HG03064 (cell line): ENCODE measurements around the gene SCP2D1.

Experiments used
- ATAC-seq: cut with Tn5 transposase; IDR thresholded peaks from one replicate; pipeline ENCODE4 v1.9.1; 2021; ENCODE audit warnings: low read depth; ENCODE audit not compliant: unreplicated experiment

SCP2D1 gene

DNA sequence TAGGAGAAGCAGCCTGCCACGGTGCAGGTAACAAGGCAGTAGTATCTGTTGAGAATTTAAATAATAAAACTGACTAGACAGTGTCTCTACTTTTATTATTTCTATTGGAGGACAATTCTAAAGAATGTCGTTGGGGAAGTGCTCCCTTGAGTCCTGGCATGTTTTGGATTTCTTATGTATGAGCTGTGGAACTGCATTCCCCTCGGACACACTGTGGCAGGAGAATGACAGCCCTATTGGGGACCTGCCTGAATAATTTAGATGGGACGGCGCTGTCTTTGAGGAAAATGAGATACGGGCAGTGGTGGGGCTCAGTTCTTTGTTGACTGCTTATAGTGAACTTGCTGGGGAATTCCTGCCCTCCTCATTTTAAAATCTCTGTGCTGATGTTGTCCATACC is 2.4 kb upstream of the SCP2D1 start:
- no peak for ATAC-seq

DNA sequence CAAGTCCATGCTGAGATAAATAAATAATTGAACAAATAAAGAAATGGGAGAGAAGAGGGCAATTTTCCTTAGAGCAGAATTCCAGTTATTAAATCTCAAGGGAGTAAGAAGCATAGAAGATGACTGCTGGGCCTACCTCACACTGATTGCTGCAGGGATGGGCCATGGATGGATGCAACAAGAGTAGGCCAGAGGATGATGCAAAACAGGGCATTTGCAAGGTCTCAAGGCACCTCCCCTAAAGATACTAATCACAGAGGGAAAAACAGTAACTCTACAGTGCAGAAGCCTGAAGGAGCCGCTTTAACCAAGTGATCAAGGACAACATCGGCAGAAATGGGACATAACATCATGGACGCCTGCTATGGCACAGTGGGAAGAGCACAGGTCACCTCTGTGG is 1.7 kb upstream of the SCP2D1 start:
- no peak for ATAC-seq

DNA sequence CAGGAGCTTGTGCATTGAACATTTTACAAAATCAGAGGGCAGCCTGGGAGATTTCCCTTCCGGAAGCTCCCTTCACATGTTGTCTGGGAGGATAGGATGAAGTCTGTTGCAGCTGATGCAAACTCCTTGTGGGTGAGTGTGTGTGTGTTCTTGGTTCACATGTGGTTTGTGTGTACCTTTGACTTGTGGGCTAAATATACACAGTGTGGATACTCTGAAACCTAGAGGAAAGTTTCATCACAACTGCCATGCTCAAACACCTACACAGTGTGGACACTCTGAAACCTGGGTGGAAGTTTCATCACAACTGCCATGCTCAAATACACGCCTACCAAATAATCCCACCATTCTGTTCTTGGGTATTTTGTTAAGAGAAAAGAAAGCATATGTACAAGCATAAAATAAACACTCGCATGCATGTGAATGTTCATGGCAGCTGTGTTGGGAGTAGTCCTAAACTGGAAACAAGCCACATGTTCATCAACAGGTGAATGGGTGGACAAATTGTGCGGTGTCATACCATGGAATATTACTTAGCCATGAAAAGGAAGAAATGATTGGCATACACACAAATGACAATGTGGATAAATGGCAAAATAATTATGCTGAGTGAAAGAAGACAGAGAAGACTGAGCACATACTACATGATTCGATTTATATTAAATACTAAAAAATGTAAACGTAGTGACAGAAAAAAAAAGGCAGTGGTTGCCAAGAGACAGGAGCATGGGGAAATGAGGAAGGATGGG is 1.8 kb downstream of the SCP2D1 start:
- no peak for ATAC-seq

DNA sequence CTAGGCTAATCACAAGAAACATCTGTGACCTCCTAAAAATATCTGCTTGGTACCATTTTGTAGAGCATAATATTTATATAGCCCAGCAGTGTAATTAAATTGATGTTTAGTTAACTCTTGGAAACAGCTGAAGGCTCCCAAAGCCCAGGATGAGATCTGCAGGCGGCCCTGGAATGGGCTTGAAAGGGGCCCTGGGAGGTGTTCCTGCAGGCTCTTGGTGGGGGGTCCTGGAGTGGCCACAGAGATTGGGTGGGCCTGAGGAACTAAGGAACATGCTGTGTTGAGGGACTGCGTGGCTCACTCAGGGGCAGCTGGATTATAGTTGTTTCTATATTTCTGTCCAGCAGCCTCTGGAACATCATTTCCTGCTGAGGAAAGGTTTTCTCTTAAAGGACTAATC is 9.2 kb downstream of the SCP2D1 start:
- no peak for ATAC-seq

DNA sequence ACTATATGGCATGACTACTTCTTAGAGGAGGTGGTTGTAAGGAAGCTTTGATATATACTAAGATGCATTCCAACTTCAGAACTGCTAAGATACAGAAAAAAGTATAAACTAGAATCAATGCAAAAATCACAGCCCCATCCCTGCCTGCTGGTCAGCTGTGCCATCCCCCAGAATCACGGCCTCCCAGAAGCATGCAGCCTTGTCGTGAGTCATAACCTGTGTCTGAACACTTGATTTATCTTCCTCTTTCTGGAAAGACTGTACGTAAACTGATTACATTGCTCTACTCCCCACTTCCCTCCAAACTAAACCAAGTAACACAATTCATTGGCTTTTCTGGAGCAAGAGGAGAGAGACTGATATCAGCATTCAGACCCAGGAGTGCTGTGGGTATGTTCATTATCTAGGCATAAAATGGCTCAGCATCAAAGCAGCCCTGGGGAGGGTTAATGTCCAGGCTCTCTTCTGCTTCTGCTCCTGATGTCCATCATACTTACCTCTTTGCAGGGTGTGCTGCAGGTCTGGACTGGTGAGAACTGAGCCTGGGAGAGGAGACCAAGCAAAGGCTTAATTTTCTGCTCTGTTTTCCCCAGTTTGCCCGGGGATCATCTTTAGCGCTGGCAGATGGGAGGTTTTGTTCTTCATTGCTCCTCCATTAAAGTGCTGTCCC is 18.4 kb downstream of the SCP2D1 start:
- no peak for ATAC-seq

DNA sequence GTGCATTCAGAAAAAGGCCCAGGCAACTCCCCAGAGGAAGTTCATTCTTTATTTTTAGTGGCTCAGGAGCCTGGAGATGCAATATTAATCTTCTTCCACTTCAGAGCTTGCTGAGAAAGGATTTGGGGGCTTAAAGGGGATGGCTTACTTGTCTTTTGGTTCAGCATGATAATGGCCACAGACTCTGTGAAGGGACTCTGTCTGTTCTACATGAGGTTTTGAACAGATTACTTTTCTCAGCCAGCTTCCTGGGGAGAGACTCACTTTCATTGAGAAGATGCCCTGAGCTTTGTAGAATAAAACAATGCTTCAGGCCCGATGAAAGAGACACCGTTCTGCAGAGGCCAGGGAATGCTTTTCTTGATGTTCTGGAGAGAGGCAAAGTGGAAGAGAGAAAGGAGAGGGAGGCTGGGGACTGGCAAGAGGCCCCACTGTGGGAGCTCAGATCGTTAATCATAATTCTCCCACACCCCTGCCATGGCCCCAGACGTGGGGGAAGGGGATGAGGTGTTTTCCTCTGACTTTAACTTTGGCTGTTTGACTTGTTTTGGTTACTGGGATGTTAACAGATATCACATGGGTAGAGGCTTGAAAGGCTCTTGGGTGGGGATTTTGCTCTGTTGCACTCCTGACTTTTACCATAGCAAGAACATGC is 19.1 kb downstream of the SCP2D1 start:
- no peak for ATAC-seq

DNA sequence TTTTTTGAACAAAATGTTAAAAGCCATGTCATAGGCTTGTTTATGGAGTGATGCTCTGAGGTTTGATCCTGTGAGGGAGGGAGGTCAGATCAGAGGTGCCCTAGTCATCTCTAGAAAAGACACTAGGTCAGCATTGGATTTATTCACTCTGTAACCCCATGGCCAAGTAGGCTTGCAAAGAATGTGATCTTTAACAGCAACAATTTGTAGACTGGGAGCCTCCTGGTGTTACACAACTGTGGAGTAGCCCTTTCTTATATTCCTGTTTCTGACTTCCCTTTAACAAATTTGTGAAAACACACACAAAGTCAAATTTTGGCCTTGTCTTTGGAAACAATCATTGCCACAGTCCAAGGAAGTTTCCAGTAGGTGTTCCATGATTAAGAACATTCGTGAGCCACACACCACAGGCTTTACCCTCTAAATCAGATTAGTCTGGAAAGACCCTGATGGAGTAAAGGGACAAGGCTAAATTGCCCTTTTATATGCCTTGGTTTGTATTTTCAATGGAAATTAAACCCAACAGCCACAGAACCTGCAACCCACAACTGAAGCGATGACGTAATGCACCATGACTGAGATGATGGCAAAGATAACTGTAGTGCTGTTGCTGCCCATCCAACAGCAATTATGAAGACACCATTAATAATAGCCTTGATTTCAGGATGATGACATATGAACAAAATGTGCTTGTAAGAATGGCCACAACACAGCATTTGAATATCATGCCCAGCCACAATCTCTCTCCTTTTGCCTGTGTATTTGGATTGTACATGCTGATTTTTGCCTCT is 22.1 kb downstream of the SCP2D1 start:
- no peak for ATAC-seq

DNA sequence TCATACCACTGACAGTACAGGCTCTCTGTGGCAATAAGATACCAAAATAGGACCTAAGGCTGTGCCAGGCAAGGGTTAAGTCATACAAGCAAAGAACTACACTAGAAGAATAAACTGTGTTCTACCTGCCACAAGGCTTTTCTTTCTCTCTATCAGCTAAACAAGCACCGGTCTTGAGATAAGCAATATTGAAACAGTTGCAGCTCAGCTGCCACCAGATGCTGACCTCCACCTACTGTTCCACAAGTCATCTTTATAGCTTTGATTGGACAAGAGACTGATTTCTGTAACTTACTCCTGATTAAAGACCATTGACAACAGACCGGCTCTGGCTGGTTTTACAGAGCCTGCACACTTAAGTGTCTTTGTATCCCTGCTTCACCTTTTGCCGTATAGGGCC is 24.1 kb downstream of the SCP2D1 start:
- no peak for ATAC-seq

DNA sequence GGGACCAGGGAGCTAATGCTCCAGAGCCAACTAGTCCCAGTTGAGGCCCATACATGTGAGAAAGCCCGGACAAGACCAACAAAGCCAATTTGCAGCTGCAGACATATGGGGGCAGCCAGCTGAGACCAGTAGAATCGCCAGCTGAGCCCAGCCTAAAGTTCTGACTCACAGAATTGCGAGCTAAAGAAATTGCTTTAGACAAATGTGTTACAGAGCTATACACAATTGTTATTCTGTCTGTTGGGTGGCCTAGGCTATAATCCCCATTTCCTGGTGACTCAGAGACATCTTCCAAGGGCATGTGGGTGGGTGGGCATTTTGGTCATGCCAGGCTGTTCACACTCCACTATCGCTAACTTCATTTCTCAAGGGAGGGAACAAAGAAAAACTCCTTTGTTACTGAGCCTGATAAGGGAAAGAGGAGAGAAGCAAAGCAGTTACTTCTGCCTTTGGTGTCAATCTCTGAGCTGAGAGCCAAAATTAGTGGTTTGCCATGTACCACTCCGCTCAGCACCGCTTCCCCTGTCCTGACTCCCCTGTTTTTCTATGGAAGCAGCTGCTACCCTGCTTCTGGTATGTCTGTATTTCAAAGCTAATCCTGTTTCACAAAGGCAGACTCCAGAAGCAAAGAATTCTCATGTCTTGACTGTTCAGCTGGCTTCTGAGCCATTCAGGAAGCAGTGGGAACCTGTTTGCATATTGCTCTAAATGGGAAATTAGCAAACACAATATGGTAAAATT is 26.1 kb downstream of the SCP2D1 start:
- no peak for ATAC-seq

DNA sequence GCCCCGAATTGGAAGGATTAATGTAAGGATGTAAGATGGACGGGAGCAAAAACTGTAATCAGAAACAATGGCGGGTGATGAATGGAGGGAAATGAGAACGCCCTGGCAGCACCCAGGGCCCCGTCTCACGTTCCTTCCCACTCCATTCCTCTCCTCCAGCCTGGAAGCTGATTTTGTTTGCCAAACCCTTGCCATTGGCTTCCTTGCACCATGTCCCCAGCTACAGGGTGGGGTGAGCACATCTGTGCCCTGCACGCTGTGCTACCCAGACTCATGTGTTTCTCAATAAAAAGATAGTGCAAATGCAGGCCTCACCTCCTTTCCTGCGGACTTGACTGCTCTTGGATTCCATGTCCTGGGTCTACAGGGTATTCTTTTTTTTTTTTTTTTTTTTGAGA is 26.7 kb downstream of the SCP2D1 start:
- ATAC-seq: no peak

DNA sequence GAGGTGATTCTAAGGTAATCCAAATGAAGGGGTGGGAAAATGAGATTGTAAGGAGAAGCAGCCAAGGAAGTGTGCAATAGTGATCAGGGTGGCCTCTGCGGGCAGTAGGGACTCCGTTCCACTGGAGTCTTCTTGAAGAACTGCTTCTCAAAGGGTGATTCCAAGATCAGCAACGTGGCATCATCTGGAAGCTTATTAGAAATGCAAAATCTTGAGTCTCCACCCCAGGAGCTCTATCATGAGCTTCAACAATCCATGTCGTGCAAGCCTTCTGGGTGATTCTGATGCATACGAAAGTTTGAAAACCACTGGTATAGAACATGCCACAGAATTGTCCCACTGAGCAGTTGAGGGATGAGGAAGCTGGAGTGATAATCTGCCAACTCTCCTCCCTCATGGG is 31.4 kb downstream of the SCP2D1 start:
- no peak for ATAC-seq

DNA sequence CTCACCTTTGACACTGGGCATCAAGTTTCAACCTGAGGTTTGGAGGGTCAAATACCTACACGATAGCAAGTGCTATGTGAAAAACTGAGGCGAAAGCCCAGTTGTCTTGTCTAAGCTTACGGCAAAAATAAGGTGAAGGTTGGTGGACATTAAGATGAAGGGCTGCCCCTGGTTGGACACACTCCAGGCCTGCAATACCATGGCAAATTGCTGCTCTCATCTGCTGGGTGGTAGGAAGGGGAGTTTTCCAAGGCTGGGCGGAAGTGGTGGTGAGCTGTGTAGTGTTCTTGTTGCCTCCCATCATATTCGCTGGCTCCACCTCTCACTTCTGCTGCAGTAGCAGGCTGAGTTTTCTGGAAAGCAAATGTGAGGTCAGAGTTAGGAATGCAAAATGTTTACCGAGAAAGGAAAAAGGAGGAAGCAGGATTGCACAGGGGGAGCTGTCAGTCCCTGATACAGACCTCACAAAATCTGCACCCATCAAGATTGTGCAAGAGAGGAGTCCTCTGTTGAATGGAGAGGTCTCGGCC is 33.7 kb downstream of the SCP2D1 start:
- no peak for ATAC-seq

DNA sequence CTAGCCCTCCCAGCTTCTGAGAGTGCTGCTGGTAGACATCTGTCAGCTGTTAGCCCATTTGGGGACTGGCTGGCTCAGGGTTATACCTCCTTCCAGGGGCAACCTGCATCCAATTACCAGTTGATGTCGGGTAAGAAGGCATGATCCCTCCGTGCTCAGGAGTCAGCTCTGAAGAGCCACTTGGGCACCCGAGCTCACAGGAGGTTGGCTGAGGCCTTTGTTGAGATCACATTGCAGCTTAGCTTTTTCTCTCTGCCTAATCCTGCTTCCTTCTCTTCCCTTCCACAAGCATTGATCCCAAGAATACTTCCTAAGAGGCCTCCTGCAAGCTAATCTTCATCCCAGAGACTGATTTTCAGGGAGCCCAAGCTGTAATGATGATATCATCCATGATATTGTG is 35.5 kb downstream of the SCP2D1 start:
- no peak for ATAC-seq

DNA sequence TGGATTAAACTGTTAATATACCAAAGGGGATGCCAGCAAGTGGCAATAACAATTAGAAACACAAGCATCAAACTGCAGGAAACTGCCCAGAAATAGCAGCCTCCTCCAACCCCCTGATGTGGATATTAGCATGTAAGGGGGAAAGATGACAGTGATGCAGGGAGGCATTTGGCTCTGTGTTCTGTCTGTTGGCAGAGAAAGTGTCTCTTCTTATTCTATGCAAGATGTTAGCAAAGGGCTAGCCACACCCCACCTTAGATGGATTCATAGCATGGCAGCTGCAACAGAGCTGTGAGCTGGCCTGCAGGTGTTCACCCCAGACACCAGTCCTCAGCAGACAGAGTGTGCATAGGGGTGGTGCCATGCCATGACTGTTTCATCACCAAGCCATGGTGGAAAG is 38.0 kb downstream of the SCP2D1 start:
- ATAC-seq: no peak

DNA sequence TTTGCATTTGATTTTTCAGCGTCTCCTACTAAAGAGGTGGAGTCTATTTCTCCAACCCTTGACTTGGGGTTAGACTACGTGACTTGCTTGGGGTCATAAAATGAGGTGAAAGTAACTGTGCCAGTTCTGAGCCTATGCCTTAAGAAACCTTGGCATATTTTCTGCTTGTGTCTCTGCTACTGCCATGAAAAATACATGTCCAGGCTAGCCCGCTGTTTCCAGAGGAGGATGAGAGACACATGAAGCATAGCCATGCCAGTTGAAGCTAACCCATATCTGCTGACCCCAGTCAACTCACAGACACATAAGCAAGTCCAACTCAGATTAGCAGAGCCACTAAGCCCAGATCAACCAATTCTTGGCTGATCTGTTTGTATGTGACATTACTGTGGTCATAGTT is 38.7 kb downstream of the SCP2D1 start:
- no peak for ATAC-seq

DNA sequence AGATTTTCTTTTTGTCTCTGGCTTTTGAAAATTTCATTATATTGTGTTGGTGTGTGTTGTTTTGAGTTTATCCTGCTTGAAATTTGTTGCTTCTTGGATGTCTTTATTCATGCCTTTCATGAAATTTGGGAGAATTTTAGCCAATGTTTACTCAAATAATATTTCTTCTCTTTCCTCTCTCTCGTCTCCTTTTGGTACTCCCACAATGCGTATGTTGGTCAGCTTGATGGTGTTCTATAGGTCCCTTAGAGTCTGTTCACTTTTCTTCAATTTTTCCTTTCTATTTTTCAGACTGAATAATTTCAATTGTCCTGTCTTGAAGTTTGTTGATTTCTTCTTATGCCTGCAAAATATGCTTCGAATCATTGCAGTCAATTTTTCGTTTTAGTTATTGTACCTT is 39.6 kb downstream of the SCP2D1 start:
- ATAC-seq: no peak

DNA sequence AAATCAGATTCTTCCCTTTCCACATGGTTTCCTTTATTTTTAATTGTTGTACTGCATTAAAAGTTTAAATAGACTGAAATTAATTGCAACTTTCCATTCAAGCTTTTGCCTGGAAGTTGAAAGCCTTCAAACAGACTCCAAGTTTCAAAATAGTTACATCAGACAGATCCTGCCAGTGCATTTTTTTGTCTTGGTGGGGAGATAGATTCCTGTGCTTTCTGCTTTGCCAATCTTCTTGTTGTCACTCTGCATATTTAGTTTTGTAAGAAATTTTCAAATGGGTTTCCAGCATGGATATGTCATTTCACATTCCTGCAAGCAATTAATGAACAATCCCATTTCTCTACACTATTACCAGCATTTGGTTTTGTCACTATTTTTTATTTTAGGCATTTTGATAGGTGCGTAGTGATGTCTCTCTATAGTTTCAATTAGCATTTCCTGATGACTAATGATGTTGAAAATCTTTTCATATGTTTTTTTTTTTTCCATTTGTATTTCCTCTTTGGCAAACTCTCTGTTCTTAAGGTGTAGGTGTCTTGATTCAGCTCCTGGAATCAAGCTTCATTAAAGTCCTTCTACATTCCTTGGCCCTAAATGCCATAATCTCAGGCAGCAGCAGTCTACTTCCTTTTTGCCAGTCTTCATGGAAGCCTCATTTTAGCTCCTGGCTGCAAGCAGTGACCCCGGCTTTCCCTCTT is 40.5 kb downstream of the SCP2D1 start:
- no peak for ATAC-seq

DNA sequence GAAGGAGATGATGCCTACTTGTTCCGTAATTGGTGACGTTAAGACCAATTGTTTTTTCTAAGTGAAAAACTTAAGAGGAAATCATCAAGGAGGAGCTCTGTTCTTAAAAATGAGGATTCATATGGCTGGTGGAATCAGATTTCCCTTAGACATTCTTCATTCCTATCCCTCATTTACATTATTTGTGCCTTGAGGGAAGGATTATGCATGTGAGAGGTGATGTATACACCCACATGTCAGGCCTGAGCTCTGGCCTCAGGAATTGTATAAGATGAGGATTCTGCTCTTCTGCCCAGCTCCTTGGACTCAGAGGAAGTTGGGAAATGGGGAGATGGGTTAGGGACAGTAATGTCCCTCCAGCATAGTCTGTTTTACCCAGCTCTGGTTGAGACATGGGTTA is 42.3 kb downstream of the SCP2D1 start:
- no peak for ATAC-seq

DNA sequence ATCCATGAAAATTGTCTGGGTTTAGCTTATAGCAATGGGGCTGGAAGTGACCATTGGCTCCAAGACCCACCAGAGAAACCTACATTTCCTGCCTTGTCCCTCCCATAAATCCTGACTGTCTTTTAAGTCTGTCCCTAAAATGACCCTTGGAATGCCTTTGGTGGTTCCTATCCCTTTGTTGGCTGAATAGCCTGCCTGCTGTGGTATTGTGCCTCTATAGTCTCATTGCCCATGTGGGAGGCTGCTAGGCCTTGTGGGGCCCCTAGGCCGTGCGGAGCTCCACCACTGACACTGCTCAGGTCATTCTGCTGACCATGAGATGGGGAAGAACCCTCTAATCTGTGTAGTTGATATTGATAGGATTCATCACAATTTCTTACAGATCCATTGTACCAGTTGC is 43.3 kb downstream of the SCP2D1 start:
- no peak for ATAC-seq

DNA sequence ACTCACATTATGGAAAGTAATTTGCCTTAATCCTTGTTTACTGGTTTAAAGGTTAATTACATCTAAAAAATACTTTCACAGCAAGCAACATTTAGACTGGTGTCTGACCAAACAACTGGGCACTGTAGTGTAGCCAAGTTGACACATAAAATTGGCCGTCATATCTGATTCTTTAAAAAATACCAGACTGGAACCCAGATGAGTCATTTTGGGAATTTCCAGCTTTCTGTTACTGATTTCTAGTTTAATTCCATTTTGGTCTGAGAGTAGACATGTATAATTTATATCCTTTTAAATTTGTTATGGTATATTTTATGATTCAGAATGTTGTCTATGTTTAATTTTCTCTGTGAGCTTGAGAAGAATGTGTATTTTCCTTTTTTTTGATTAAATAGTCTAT is 44.1 kb downstream of the SCP2D1 start:
- no peak for ATAC-seq
